GM12872 (cell line): Measurements from ENCODE around the gene CTNNA3.

Source experiments
- TF ChIP-seq, protein P1 (sequence below): IDR thresholded peaks from 3 replicates; pipeline ENCODE4 v1.5.1; 2011; ENCODE audit warnings: low read depth, mild to moderate bottlenecking, low read length, moderate library complexity; ENCODE audit not compliant: insufficient read depth

The CTNNA3 gene

DNA sequence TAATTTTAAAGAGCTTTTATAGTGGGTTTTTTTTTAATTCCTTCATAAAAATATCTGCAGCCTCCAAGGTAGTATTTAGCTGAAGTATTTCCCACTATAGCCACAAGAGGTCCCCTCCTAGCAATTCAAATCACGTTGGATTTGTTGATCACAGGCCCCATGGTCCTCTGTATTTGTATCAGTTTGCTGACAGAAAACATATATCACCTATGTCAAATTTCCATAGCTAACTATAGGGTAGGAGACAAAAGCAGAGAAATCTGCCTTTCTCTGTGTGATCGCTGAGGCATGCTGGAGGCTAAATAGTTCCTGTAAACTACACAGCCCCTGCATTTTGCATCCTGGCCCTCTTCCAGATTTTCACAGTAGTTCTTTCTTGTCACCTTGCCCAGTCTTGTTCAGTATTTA, 1.7 kb upstream of the CTNNA3 start:
- TF ChIP-seq, protein P1, sequence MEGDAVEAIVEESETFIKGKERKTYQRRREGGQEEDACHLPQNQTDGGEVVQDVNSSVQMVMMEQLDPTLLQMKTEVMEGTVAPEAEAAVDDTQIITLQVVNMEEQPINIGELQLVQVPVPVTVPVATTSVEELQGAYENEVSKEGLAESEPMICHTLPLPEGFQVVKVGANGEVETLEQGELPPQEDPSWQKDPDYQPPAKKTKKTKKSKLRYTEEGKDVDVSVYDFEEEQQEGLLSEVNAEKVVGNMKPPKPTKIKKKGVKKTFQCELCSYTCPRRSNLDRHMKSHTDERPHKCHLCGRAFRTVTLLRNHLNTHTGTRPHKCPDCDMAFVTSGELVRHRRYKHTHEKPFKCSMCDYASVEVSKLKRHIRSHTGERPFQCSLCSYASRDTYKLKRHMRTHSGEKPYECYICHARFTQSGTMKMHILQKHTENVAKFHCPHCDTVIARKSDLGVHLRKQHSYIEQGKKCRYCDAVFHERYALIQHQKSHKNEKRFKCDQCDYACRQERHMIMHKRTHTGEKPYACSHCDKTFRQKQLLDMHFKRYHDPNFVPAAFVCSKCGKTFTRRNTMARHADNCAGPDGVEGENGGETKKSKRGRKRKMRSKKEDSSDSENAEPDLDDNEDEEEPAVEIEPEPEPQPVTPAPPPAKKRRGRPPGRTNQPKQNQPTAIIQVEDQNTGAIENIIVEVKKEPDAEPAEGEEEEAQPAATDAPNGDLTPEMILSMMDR = peak; percentile 61; the same call in 2 of the 3 replicates

DNA sequence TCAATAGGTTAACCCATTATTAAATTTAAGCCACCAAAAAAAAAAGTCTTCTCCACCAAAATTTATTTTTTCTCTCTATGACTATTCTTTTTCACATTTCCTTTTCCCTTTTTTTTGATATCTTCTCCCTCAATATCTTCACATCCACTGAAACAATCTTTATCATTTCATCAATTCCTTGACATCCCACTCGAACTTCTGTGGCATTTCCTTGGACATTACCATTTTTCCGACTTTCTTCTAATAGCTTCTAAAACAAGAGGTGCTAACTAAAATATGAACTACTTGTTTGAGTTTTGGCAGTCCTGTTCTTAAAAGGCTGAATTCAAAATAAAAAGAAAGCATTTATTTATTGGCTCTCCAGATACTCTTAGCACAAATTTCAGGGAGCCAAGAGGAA, 684 bp upstream of the CTNNA3 start:
- TF ChIP-seq, protein P1 = no peak

DNA sequence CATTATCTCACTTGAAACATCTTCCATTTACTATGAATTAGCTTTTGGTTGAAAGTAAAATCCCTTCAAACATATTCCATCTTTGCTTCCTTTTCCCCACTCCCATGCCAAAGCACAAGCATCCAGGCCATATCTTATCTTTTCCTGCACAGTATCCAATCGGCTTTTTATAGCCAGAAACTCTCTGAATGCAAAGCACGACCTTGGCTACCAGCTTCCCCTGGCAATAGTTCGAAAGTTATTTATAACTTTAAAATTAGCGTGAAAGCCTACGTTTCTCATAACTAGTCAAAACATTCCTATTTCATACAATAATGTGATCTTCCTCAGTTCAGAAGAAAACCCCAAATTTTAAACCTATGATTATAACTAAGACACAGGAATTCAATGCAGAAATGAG, 440 bp downstream of the CTNNA3 start:
- TF ChIP-seq, protein P1 = no peak

DNA sequence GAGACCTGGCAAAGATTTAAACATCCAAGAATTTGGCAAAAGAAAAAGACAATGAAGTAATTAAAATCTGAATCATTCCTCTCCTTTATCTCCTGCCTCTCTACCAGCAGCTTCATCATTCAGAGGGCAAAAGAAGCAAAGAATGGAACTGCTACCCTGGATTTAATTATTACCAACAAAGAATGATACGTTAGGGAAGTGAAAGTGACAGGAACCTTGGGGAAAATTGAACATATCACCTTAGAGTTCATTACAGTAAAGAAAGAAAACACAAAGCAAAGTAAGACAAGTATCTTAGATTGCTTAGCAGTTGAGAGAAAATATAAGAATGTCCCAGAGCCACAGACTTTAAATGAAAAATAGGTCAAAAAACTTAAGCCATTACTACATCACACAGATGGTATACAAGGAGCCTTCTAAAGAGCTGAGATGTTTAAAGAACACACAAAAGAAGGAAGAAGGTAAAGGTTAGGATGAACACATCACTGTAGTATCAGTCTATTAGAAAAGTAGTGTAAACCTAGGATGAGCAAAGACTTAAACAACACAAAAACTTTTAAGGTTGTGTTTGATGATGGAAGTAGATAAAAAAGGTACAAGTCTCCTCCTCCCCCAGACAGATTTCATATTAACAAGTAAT, 17.5 kb downstream of the CTNNA3 start:
- TF ChIP-seq, protein P1 = no peak

DNA sequence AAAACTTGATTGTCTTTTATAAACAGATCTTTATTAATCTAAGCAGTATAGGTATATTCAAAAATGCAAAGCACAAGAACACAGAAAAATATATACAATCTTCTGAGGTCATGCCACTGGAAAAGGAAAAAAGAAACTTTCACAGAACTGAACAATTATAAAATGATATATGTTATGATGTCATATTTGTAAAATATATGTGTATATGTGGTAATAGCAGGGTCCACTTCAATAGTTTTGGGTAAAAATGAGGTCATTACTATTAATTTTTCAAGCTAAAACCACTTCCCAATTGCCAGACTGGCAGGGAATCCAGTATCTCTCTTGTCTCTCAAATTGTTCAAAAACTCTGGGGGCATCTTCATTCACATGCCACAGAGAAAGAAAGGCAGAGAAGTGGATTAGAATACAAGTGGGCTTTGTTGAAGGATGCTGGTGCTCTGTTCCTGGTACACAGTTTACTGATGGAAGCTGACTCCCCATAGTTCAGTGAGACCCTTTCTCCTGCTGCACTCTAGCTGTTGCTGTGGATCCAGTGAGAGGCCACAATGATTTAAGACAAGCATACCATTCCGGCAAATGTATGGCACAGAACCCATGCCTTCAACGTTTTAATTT, 19.7 kb downstream of the CTNNA3 start:
- TF ChIP-seq, protein P1 = no peak

DNA sequence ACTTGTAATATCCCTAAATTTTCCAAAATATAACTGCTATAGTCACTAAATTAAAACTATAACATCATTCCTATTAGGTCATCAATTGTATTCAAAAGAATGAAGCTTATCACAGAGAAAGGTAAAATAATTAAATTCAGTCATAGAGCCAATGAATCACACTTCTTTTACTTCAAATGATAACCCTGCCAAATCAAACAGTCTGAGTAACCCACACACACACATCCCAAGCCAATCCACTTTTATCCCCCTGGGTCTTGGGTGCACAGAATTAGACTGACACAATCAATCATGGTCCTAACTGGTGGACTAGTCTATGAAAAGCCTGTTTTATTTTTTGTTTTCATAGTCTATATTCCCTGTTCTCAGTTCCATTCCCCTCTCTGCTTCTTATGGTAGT, 25.6 kb downstream of the CTNNA3 start:
- TF ChIP-seq, protein P1 = no peak

DNA sequence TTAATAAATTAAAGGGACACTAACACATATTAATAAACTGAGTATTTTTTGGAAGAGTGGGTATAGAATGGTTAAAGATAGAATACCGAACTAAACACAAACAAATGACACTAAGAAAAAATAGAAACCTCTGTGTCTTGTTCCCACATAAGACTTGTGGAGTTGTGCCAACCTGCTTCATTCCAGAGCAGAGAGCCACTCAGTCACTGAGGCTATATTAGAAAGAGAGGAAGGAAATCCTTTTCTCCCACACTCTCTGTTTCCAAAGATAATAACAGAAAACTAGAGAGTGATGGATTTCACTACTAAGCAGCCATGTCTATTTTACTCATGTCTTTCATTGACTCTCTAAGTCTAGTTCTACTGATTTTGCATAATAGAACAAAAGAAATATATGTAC, 26.0 kb downstream of the CTNNA3 start:
- TF ChIP-seq, protein P1 = no peak

DNA sequence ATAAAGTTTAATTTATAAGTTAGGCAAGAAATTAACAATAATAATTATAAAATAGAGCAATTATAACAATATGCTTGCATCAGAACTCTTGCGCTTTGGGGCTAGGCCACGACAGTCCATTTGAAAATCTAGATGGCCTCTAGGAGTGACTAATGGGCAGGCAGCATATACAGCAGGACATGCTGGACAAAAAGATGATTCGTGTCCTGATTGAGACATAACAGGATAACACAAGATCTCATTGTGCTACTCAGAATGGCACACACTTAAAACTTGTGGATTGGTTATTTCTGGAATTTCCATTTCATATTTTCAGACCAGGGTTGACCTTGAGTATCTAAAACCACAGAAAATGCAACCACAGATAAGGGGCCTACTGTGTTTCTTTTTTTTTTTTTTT, 27.5 kb downstream of the CTNNA3 start:
- TF ChIP-seq, protein P1 = no peak
